Smooth muscle cell of the pulmonary artery (primary cell): ENCODE results near the gene POR. TPM values are rescaled to one million over a fixed set of nuclear protein-coding genes. Genes with fewer than 3 reads are reported as not detected.

Experiments used
- total RNA-seq: library from RNA; depleted of rRNA; stranded (reverse); fragments of >200 nt; gene quantifications from 2 replicates; pipeline ENCODE4 v1.2.3, GENCODE V29; 2014

The POR gene
- 64.7 and 70.2 TPM in 2 replicates for total RNA-seq

DNA sequence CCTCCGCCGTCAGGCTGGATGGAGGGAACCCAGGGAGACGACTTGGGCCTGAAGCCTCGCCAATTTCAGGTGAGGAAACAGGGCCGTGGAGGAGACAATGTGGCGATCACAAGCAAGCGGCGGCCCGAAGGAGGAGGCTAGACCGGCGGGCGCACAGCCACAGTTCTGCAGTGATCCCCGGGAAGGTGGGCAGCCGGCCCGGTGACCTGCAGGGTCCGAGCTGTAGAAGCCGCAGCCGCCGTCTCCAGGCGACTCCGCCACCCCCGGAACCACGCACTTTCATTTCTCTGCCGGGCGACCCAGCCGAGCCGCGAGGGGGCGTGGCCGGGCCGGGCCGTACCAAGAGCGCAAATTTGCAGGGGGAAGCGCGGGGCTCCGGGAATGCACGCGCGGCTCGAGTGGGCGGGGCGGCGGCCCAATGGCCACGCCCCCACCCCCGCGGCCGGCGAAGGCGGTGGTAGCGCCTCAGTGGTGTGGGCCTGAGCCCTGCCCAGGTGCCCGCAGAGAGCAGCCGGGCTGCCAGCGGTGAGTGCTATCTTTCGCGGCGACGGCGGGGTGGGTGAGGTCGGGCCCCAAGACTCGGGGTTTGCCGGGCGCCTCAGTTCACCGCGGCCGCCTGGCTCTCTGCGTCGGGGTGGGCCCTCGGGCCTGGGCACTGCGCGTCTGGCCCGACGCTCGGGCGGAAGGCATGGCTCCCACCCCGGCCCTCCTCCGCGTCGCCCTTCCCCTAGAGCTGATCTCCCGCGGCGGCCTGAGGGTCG is at the start of gene POR:
Gene POR, plus strand, starts transcription at position 501 of the 761 bp plus-strand sequence. CDS start 38,847 bp downstream, outside the sequence.

GRCh38 chr7:75878769-75879611 is 36.0 kb upstream of the POR start, which contains the start of gene RHBDD2:
TSS of gene RHBDD2 (plus strand) at chr7:75879034. CDS start at chr7:75879083, 49 bp downstream.

DNA sequence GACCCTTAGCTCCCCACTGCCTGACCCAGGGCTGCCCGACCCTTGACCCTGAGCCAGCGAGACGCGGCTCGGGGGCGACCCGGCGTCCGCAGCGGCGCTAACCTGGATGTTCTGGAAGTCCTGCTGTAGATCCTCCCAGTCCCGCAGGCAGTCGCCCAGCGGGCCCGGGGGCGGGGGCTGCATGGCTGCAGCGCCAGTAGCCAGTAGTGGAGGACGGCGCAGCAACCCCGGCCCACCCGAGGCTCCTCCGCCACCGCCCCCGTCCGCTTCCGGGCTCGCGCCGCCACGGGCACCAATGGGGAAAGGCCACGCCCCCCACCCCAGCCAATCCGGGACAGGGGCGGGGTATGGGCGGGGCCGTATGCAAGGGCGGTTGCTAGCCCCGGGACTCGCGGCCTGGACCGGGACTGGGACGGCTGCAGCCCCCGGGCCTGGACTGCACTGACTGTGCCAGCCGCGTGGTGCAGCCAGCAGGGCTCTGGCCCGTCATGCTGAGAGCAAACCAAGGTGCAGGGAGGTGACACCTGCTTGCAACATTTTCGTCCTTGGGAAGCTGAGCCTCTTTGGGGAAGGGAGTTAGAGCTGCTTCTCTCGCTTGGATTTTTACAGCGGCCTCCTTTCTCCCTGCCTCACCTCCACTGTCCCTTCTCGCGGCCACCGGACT is 79.6 kb downstream of the POR start, which contains the start of gene TMEM120A:
Gene TMEM120A, minus strand, starts transcription at position 208 of the 664 bp plus-strand sequence. Its CDS starts 25 bp downstream, at position 183.

Other genes starting within 250 kb of the POR start
- gene HIP1, start 176.2 kb upstream of the POR start, total RNA-seq = 14.5 and 17.5 TPM in 2 replicates
- gene CCL26, start 142.9 kb upstream of the POR start, total RNA-seq = 0.36 and 1.8 TPM in 2 replicates
- not detected in 2 replicates for gene CCL24, start 101.3 kb upstream of the POR start, total RNA-seq
- 18.9 and 28.4 TPM in 2 replicates for gene RHBDD2, start 36.1 kb upstream of the POR start, total RNA-seq
- 18.1 and 28.2 TPM in 2 replicates for gene TMEM120A, start 79.4 kb downstream of the POR start, total RNA-seq
- 31.0 and 38.9 TPM in 2 replicates for gene STYXL1, start 132.8 kb downstream of the POR start, total RNA-seq
- gene MDH2, start 133.0 kb downstream of the POR start, total RNA-seq = 50.8 and 75.9 TPM in 2 replicates